ENCODE measurements around the gene PDCD6IP. TPM values are rescaled to one million over a fixed set of nuclear protein-coding genes. Genes with fewer than 3 reads are reported as not detected.
"Not testable (repeated sequence)": the region's sequence is repeated elsewhere in the genome, so short reads cannot be mapped to it uniquely, and the experiment has no call there.

Gene PDCD6IP
- total and polyA plus RNA-seq, 2 experiments from 2014 or later, result 45.1 to 185 TPM

- Histone ChIP-seq H3K27ac (ENCODE audit: low read depth) (no peak overlapping the region), H3K9me2 (ENCODE audit: insufficient read depth) (peaks cover 18% of the 10 kb centered on the region; the same call in 1 of the 2 replicates), H3F3A (replicated peaks; ENCODE audit: low read depth) (no peaks in the 10 kb centered on the region), H2AFZ (no peak overlapping the region), H3K79me2 (replicated peaks; ENCODE audit: insufficient read depth) (no peaks in the 10 kb centered on the region), H3K4me2 (no peak overlapping the region), H3K27me3 (ENCODE audit: insufficient read depth) (no peaks in the 10 kb centered on the region), H3K4me3 (no peak overlapping the region), H3K4me1 (ENCODE audit: insufficient read depth) (no peaks in the 10 kb centered on the region), H3K36me3 (ENCODE audit: insufficient read depth) (0 out of 2 replicates have a peak, but pooled peaks cover 13% of the 10 kb centered on the region), H4K20me1 (replicated peaks; ENCODE audit: insufficient read depth) (no peaks in the 10 kb centered on the region)
- no peak overlapping the region for H3K4me3 Mint-ChIP-seq
- peaks cover 21% of the 10 kb centered on the region for H3K36me3 Mint-ChIP-seq (ENCODE audit: low read depth)
- DNase-seq (ENCODE audit: low spot score) (no peak), ATAC-seq (no peak)
- H3K27ac Mint-ChIP-seq, result no peak overlapping the region
- no peaks in the 10 kb centered on the region for H3K27me3 Mint-ChIP-seq (ENCODE audit: insufficient read depth, low read depth, poor library complexity)
- H3K9me3 Mint-ChIP-seq, result peaks cover 37% of the 10 kb centered on the region
- TF ChIP-seq ZNF114 (CRISPR knock-in tag; IDR thresholded peaks at IDR 0.05) (no peak), CREB1 (CRISPR knock-in tag; IDR thresholded peaks at IDR 0.05; ENCODE audit: low read depth) (no peak), STAT1 (IDR thresholded peaks at IDR 0.05; ENCODE audit: unreplicated experiment) (no peak), JUNB (IDR thresholded peaks at IDR 0.05; ENCODE audit: unreplicated experiment) (no peak), ZNF462 (CRISPR knock-in tag; IDR thresholded peaks at IDR 0.05) (no peak), POLR2AphosphoS5 (IDR thresholded peaks at IDR 0.05; ENCODE audit: low read depth) (no peak), CTCF (conservative IDR thresholded peaks at IDR 0.05; ENCODE audit: low read depth in 2 of 2) (no peak), ETS1 (IDR thresholded peaks at IDR 0.05) (no peak), REST (IDR thresholded peaks at IDR 0.05; ENCODE audit: unreplicated experiment) (no peak)
- peaks cover 5% of the 10 kb centered on the region; the same call in 1 of the 3 replicates for H3K4me1 Mint-ChIP-seq
Observed at GRCh38 chr3:33751336-33751735, 47.1 kb upstream of the PDCD6IP start.

- not testable (repeated sequence) for H2AFZ ChIP-seq; H3K27ac ChIP-seq (ENCODE audit: low read depth); H3K4me2 ChIP-seq; H3K4me1 ChIP-seq (ENCODE audit: insufficient read depth); DNase-seq (ENCODE audit: low spot score); H3F3A ChIP-seq (replicated peaks; ENCODE audit: low read depth); H3K27me3 Mint-ChIP-seq (ENCODE audit: insufficient read depth, low read depth, poor library complexity); H3K4me1 Mint-ChIP-seq; H4K20me1 ChIP-seq (replicated peaks; ENCODE audit: insufficient read depth); H3K27me3 ChIP-seq (ENCODE audit: insufficient read depth); H3K27ac Mint-ChIP-seq; H3K4me3 Mint-ChIP-seq; H3K79me2 ChIP-seq (replicated peaks; ENCODE audit: insufficient read depth); H3K4me3 ChIP-seq; ATAC-seq
- H3K9me2 ChIP-seq (ENCODE audit: insufficient read depth), result peaks cover 11% of the 10 kb centered on the region; the same call in 1 of the 2 replicates
- H3K9me3 Mint-ChIP-seq, result peaks cover 41% of the 10 kb centered on the region
- H3K36me3 Mint-ChIP-seq (ENCODE audit: low read depth), result peaks cover 23% of the 10 kb centered on the region
- H3K36me3 ChIP-seq (ENCODE audit: insufficient read depth), result 0 out of 2 replicates have a peak, but pooled peaks cover 13% of the 10 kb centered on the region
Observed at GRCh38 chr3:33754391-33754790, 44.0 kb upstream of the PDCD6IP start.
